ENCODE measurements around the gene LRRC51.

The LRRC51 gene

DNA sequence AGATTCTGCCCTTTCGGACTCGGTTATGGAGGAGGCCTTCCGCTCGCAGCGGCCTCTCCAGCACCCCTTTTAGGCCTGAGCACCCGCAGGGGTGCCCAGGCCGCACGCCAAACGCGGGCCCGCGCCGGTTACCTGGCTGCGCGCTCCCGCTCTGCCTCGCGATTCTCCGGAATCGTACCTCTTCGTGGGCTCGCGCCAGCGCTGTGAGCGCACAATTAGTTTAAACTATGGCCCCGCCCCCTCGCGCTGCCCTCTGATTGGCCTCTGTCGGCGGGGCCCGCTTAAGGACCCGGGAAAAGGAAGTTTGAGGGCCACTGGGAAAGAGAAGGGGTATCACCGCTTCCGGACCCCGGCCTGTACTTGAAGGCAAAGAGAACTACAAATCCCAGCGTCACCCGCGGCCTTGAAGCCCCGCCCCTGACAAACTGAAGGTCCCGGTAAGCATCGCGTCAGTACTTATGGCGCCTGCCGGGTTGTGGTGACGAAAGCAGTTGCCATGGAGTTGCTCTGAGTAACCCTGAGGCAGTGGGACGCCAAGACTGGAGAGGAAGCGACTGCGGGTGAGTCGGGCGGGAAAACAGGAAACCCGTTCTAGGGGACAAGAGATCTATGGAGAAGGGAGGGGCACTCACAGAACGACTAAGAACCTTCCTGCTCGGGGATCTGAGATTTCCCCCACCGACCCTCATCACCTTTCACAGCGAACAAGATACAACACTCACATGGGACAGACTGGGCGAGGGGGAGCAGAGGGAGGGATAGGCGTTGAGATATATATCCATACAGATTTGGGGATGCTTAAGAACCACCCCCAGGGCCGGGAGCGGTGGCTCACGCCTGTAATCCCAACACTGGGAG lies at the start of gene LRRC51, which contains the start of gene NUMA1:
Gene LRRC51, plus strand, starts transcription at position 525 of the 858 bp plus-strand sequence. CDS start 8,234 bp downstream, outside the sequence.
Gene NUMA1, minus strand, starts transcription at position 217 of the 858 bp plus-strand sequence. CDS start 44,599 bp downstream, outside the sequence.
- no peak for TF ChIP-seq GATA1 (IDR thresholded peaks at IDR 0.05; ENCODE audit: low read depth, low read length)
- peak; percentile 81 for TF ChIP-seq POLR2A (IDR thresholded peaks at IDR 0.05; ENCODE audit: low read length)

DNA sequence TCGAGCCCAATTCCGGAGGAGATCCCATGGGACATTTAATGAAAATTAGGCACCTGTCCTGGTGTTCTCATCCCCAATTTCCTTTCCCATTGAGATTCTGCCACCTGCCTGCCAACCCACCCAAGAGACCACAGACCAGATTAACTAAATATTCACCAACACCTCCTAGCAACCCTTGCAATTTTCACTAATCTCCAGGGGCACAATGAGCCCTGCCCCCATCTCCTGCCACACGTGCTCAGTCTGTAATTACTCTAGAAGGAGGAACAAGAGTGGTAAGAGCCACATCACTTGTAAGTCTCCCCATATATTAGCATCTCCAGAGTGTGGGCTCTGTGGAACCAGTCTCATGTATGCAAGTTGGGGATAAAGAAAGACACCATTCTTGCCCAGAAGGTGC lies 44.0 kb upstream of the LRRC51 start:
- no peak for DNase-seq
- no peak for TF ChIP-seq GATA1 (IDR thresholded peaks at IDR 0.05; ENCODE audit: low read depth, low read length)
- no peak for TF ChIP-seq POLR2A (IDR thresholded peaks at IDR 0.05; ENCODE audit: low read length)

More for the DNA sequence above, at the start of gene LRRC51, which contains the start of gene NUMA1:
- peak; percentile 100 for DNase-seq

DNA sequence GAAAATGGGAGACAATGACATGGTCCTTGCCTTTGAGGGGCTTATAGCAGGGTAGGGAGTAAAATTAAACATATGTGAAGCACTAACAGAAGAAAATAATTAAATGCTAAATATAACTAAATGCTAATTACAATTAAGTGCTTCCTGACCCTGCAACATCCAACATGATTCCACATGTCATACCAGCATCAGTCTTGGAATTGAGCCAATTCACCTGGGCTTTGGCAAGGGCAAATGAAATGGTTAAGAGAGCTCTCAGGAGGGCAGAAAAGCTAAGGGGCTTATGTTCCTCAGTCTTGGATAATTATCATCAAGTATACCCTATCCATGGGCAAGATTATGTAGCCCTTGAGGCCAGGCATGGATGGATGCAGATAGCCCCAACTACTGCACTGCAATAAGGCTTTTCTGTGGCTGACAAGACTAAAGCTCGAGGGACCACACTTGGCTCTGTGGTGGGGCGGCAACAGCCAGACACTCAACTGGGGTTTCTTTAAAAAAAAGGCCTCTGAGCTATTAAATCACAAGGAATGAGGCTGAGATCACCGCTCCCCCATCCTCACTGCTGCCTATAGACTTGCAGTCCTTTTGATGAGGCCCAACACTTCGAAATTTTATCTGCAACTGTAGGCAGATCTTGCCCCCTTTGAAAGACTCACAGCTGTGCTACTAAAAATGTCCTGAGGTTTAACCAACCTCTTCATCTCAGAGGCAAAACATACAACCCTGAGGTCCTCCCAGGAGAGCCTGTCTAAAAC lies 42.9 kb upstream of the LRRC51 start:
- no peak for TF ChIP-seq POLR2A (IDR thresholded peaks at IDR 0.05; ENCODE audit: low read length)
- no peak for TF ChIP-seq GATA1 (IDR thresholded peaks at IDR 0.05; ENCODE audit: low read depth, low read length)
- no peak for DNase-seq

- no peak for TF ChIP-seq GATA1 (IDR thresholded peaks at IDR 0.05; ENCODE audit: low read depth, low read length)
- TF ChIP-seq POLR2A (IDR thresholded peaks at IDR 0.05; ENCODE audit: low read length), result no peak
- peak in 1 of 2 experiments; percentile 51 for DNase-seq
These were observed 42.2 kb upstream of the LRRC51 start for GRCh38 chr11:72038491-72038890.

DNA sequence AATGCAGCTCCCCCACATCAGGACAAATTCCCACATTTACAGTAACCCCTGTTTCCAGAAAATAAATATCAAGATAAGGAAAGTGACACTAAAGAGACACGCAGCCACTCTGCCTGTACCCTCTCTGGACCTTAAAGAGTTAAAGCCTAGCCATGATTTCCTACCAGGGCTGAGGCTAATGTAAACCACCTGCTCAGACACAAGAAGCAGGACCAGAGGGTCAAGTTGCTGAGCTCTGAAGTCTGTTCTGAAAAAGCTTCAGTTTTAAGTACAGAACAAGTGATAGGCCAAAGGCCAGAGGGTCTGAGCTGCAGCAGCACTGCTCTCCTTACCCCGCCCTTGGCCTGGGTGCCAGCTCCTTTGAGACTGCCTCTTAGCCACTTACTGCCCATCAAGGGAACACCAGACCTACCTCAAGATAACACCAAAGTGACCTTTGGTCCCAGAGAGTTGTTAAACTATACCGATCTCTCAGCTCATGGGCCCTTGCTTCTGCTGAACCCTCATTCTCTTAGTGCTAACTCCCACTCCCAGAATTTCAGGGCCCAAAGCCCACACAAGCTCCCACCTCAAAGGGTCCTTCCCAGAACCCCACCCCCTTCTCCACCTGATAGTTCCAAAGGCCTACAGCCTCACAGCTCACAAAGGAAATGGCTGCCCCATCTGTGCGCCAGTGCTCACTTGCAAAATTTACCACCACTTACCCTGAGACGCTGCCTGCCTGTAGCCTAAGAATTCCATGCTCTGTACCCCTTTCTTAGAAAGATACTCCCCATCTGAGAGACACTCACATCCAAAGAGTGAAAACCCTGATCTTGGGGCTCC lies 41.4 kb upstream of the LRRC51 start:
- DNase-seq, result peak; percentile 47 to 50
- TF ChIP-seq POLR2A (IDR thresholded peaks at IDR 0.05; ENCODE audit: low read length) (no peak), GATA1 (IDR thresholded peaks at IDR 0.05; ENCODE audit: low read depth, low read length) (no peak)

DNA sequence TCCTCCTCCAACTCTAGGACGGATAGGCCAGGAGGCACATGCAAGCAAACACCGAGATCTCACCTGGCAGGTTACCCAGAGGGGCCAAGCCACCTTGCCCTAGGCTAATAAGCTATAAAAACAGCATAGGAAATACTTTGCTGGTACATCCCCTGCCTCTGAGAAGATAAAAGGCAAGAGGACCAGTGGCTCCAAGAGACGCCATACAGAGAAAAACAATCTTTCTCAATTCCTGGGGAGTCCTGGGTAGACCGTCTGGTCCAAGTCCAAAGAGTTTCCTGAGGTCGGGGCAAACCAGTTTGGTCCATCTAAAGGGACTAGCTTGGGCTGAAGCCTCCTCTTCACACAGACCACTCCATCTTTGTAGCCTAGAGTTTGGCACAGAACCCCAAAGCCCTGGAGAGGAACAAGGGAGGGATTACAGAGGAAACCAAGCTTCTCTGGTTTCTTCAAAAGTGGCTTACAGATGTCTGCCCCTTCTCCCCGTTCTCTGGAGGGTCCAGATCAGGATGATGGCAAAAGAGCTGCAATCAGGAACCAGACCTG lies 40.7 kb upstream of the LRRC51 start:
- no peak for TF ChIP-seq GATA1 (IDR thresholded peaks at IDR 0.05; ENCODE audit: low read depth, low read length)
- no peak for TF ChIP-seq POLR2A (IDR thresholded peaks at IDR 0.05; ENCODE audit: low read length)
- DNase-seq, result no peak

- DNase-seq, result peak; percentile 79 to 91
- TF ChIP-seq GATA1 (IDR thresholded peaks at IDR 0.05; ENCODE audit: low read depth, low read length) (no peak), POLR2A (IDR thresholded peaks at IDR 0.05; ENCODE audit: low read length) (no peak)
These were observed 39.9 kb upstream of the LRRC51 start for GRCh38 chr11:72040491-72041363.

DNA sequence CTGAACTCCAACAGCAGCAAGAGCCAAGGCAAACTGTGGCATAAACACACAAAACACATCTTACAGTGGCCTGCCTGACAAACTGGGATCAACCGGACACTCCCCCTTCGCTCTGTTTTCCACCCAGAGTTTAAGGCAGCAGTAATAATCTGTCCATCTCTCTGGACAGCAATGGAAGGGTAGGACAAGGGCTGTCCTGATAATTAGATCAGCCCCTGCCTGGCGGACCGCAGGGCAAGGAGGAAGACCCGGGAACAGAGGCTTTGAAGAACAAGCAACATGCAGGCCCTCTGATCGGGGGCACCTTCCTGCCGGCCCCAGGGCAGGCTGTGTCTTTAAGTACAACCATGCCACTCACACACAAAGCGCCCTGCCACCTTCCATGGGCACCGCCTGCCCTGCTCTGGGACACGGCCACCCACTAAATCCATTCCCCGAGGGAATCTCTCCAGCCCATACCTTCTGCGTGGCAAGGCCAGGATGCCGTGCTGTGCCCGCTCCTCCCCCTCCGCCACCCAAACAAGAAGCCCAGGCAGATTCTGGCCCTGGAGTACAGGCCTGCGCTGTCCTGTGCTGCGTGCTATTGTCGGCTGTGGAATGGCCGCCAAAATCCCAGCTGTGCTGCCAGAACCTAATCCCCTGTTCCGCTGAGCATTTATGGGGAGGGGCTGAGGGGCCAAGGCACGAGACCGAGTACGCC lies 39.1 kb upstream of the LRRC51 start:
- TF ChIP-seq POLR2A (IDR thresholded peaks at IDR 0.05; ENCODE audit: low read length) (peak; percentile 29), GATA1 (IDR thresholded peaks at IDR 0.05; ENCODE audit: low read depth, low read length) (no peak)
- peak; percentile 54 to 66 for DNase-seq

DNA sequence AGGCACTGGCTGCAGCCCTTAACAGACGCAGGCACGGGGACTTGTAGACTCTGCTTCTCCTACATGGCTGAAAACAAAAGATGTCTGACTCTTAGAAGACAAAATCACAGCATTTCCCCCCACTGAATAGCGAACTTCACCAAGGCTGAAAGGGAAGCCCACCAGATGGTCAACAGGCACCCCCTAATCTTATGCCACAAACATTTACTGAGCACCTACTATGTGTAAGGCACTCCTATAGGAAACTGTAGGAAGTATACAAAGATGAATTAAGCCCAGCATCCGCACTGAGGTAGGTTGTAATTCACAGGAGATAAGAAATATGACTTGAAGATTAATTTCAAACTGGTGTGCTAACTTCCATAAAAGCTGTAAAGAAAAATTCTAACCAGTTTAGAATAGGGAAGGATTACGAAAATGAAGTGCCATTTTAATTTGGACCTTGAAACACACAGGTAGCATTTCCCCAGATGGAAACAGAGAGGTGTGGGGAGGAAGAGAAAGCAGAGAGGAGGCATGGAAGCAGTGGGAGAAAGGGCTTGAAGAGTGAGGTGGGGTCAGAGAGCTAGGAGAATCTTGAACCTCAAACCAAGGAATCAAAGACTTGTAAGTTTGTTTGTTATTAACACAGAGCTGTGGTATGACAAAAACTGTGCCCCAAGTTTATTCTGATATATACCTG lies 38.4 kb upstream of the LRRC51 start:
- DNase-seq, result no peak
- TF ChIP-seq GATA1 (IDR thresholded peaks at IDR 0.05; ENCODE audit: low read depth, low read length) (no peak), POLR2A (IDR thresholded peaks at IDR 0.05; ENCODE audit: low read length) (no peak)

- no peak for TF ChIP-seq POLR2A (IDR thresholded peaks at IDR 0.05; ENCODE audit: low read length)
- no peak for TF ChIP-seq GATA1 (IDR thresholded peaks at IDR 0.05; ENCODE audit: low read depth, low read length)
- DNase-seq, result no peak
These were observed 34.8 kb upstream of the LRRC51 start for GRCh38 chr11:72045849-72046248.

- TF ChIP-seq POLR2A (IDR thresholded peaks at IDR 0.05; ENCODE audit: low read length) (no peak), GATA1 (IDR thresholded peaks at IDR 0.05; ENCODE audit: low read depth, low read length) (no peak)
- DNase-seq, result no peak
These were observed 31.7 kb upstream of the LRRC51 start for GRCh38 chr11:72048766-72049460.

Data from erythroblast (primary cell).